IPS-NIHi11 (cell line): ENCODE measurements around the gene KLHDC8A.
"Not testable (repeated sequence)": the region's sequence is repeated elsewhere in the genome, so short reads cannot be mapped to it uniquely, and the experiment has no call there.

Source experiments
- DNase-seq: peaks from one replicate; pipeline ENCODE4 v3.0.0; 2012; ENCODE audit warnings: mixed read lengths, low spot score

Gene KLHDC8A

DNA sequence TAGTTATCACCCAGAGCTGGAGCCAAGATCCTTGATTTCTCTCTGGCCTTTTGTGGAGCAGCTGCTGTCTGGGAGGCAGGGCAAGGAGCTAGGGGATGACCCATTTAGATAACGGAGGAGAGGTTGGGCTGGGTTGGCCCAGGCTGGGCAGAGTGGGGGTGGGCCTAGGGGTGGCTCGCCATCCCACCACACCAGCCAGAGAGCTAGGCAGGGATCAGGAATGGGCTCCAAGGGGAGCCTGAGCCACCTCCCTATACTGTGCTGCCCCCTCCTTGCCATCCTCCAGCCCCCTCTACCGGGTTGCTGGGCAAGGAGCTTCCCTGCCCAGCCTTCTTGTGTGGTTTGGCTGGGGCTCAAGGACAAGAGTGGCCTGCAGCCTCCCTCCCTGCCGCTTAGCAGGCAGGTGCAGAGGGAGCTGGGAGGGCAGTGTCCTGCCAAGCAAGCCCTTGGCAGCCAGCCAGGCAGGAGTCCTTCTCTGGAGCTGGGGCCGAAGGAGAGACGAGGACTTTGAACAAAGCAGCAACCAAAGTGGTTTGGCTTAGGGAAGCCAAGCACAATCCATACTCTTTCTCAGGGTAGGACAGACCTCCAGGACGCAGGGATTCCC is 39.3 kb downstream of the KLHDC8A start:
- peak; percentile 34 for DNase-seq

GRCh38 chr1:205316161-205316566 is 40.6 kb downstream of the KLHDC8A start:
- DNase-seq = no peak

- DNase-seq = no peak
These were observed 41.6 kb downstream of the KLHDC8A start for GRCh38 chr1:205315008-205315618.

DNA sequence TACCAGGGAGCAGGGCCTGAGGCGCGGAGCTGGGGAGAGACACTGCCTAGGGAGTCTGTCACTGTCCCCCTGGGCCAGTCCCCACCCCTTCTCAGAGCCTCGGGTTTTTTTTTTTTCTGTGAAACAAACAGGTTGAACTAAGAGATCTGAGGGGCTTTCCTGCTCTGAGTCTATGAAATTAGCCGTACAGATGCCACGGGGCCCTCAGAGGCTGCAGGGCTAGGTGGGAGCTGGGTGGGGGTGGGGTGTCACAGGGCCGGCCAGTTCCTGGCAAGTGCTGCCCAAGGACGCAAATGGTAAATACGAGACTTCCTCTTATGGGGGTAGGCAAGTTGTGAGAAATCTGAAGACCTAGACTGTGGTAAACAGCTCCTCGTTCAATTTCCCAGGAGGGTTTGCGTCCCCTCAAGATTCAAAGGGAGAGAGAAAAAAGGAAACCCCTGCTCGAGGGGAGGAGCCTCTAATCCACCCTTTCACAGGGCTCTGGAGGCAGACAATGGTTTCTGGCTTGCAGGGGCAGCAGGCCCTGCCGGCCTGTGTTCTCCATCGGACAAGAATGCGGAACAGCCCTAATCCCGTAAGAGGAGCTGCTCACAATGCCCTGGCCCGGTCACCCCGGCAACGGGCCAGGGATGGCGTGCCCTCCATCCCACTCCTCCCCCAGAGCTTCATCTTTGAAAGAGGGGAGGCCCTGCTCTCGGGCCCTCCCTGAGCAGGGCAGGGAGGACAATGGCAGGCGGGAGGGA is 43.0 kb downstream of the KLHDC8A start:
- DNase-seq = peak; percentile 84

DNA sequence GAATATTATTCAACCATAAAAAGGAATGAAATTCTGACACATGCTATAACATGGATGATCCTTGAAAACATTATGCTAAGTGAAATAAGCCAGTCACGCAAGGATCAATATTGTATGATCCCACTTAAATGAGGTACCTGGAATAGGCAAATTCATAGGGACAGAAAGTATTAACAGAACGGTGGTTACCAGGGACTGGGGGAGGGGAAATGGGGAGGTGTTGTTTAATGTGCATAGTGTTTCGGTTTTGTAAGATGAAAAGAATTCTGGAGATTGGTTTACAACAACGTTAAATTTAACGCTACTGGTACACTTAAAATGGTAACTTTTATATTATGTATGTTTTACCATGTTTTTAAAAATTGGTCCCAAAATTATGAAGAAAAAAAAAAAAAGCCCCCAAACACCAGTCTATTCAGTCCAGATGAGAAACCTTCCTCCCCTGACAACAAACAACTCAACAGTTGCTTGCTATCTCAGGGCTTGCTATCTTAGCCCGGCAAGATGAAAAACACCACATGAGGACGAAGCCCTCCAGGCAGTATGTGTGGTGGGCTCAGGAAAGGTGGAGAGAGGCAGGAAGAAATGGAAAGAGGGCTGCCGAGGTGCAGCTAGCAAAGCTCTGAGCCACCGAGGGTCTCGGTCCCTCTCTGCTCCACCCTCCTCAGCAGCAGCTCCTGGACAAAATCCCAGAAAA is 43.7 kb downstream of the KLHDC8A start:
- no peak for DNase-seq

GRCh38 chr1:205310976-205311704 is 45.6 kb downstream of the KLHDC8A start:
- no peak for DNase-seq

GRCh38 chr1:205309741-205310140 is 47.0 kb downstream of the KLHDC8A start:
- no peak for DNase-seq

DNA sequence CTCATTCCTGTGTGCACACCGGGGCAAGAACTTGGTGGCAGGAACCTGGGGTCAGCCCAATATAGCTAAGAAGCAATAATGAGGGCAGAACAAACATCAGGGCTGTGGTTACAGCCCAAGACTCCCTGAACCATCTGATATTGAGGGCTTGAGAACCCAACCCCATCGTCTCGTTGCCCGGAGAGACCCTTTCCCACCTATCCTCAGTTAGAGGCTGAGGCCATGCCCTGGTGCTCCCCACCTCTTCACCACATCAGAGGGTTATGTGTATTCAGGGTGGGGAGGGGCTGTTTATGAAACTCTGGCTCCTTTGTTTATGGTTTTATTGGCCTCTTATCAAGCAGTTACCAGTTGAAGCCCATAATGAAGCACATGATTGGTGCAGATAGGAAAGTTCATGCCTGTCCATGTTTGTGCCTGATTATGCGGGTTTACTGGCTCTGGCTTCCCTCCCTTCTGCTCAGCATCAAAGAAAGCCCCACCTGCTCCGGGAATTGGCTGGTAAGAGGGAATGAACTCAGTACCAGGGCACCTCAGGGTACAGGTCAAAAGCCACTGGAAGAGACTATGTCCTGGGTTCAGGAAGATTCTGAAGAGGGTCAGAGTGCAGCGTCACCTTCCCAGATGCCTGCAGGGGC is 49.7 kb downstream of the KLHDC8A start:
- no peak for DNase-seq

DNA sequence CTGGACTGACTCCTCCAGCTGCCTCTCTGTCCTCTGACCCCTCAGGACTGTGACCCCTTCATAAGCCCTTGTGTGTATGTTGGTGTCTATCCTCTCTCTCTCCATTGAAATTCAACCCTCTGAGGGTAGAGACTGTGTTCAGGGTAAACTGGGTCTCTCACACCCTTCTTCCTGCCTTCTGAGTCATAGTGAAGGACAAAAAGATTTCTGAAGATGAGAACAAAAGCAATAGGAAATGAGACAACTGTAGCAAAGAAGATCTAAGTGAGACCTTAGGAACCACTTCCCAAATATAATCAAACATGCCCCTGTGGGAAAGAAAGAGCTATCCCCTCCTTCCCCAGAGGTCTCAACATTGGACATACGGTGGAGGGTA is 52.0 kb downstream of the KLHDC8A start:
- DNase-seq = no peak

DNA sequence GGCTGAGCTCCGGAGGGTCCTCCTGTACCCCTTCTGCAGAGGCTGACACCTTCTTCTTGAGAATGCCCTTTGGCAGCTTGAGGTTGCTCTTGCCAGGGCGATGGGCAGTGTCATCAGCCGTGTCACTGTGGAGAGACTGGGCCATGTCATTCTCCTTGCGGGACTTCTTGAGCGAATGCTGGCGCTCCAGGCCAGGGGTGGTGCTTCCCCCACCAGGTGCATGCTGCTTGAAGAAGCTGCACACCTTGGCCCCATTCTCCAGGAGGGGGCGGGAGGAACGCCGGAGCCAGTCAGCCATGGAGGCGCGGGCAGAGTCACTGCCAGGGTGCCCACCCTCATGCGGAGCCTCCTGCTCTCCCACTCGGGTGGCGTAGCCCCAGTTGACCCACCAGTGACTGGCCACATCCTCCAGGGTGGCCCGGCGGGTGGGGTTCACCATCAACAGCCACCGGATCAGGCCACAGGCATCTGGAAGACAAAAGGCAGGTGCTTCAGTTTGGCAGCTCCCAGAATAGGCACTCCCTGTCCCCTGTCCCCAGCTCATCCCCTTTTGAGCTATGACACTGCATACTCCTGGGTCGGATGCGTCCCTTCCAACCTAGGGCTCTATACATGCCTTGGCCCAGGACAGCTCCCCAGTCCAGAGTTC is 52.6 kb downstream of the KLHDC8A start:
- DNase-seq = no peak

- DNase-seq = no peak
These were observed 53.4 kb downstream of the KLHDC8A start for GRCh38 chr1:205303247-205303888.

GRCh38 chr1:205301842-205302588 is 54.7 kb downstream of the KLHDC8A start:
- DNase-seq = no peak

GRCh38 chr1:205301205-205301821 is 55.4 kb downstream of the KLHDC8A start:
- peak; percentile 84 for DNase-seq

GRCh38 chr1:205300149-205300548 is 56.6 kb downstream of the KLHDC8A start:
- DNase-seq = no peak

GRCh38 chr1:205298191-205298994 is 58.3 kb downstream of the KLHDC8A start:
- DNase-seq = no peak

DNA sequence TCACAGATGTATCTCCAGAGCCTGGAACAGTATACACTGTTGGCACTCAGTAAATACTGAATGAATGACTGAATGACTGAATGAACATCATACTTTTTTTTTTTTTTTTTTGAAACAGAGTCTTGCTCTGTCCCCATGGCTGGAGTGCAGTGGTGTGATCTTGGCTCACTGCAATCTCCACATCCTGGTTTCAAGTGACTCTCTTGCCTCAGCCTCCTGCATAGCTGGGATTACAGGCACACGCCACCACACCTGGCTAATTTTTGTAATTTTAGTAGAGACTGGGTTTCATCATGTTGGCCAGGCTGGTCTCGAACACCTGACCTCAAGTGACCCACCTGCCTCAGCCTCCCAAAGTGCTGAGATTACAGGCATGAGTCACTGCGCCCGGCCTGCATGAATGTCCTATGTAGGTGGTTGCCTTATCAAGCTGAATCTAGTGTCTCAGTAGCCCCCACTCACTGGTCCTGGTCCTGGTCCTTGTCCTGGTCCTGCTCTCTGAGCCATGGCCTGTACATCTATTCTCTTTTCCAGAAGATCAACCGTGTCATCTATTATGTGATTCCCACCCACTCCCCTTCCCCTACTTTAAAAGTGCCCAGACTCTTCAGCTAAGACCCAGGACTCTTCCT is 59.1 kb downstream of the KLHDC8A start:
- DNase-seq = not testable (repeated sequence)

DNA sequence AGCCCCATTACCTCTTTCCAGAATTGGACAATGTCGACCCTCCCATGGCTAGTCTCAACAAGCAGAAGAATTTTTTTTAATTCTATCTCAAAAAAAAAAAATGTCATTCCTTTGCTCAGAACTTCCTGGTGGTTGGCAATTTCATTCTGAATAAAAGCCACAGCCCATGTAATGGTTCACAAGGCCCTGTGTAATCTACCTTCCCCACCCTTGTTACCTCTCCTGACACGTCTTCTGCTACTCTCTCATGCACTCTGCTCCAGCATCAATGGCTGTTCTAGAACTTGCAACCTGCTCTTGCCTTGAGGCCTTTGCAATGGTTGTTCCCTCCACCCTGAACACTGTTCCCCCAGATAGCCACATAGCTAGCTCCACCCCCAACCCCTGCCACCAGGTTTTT is 60.6 kb downstream of the KLHDC8A start:
- DNase-seq = no peak

DNA sequence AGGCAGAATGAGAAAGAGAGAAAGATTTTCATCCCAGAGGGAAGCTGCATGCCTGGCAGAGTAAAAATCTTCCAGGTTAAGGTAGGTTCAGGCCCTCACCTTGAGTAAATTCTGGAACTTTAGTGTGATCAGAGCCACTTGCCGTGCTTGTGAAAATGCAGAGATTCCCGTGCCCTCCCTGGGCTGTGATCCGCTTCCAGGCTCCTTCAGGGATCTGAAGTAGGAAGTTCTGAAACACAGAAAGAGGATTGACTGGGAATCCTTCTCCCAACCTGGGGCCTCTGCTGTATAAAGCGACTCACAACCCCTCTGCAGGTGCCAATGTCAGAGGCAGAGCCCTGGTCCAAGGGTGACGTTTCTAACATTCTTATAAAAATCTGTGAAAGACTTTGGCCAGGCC is 61.8 kb downstream of the KLHDC8A start:
- DNase-seq = no peak
